ENCODE results near the gene TMPRSS4. TPM values are rescaled to one million over a fixed set of nuclear protein-coding genes. Genes with fewer than 3 reads are reported as not detected.

The TMPRSS4 gene
- total RNA-seq, 1 experiment from 2014 or later: 1.5 TPM

DNA sequence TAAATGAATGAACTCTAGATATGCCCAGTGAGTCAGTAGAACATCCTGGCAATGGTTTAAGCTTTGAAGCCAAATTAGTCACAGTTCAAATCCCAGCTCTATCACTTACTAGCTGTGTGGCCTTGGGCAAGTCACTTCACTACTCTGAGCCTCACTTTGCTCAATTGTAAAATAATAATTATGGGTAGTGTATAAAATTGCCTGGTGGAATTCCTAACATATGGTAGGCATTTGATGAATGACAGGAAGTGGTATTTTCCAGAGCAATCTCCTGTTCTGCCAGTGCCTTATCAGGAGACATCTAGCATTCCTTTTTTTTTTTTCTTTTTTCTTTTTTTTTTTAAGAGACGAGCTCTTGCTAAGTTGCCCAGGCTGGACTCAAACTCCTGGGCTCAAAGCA is 62.7 kb downstream of the TMPRSS4 start:
- ChIA-PET RAD21 (ENCODE audit: low non-redundant PET in 1 of 2, low total read pairs in 2 of 2, uncharacterized antibody in 2 of 2, unreplicated experiment in 2 of 2) (no interaction called here), POLR2A (interaction anchor here (1.0 kb wide), 1 partner anchor 13 kb away, joined by 3 read pairs; no protein-coding TSS in a partner anchor), CTCF (no interaction called here)
- H3K4me1 ChIP-seq (ENCODE audit: control insufficient read depth in 1 of 2, insufficient read depth in 2 of 2, low read length in 2 of 2): 0 out of 4 replicates have a peak, but pooled peaks cover 0 to 5% of the 10 kb centered on the region in 2 experiments
- no peaks in the 10 kb centered on the region for H3K9me2 ChIP-seq (ENCODE audit: insufficient read depth)
- intact Hi-C loops (cut with micrococcal nuclease): no loop called here
- no peak overlapping the region for H3K9ac ChIP-seq (ENCODE audit: low read length)
- no peaks in the 10 kb centered on the region for H3K9me3 ChIP-seq (ENCODE audit: control insufficient read depth in 1 of 2, insufficient read depth in 1 of 2, low read depth in 1 of 2, low read length in 2 of 2)
- no peaks in the 10 kb centered on the region for H3K79me2 ChIP-seq (ENCODE audit: insufficient read depth, low read length)
- DNase-seq (ENCODE audit: low read depth, low spot score) (no peak), ATAC-seq (no peak)
- TF ChIP-seq POLR2A (IDR thresholded peaks at IDR 0.05; ENCODE audit: borderline replicate concordance, extremely low read depth, insufficient read depth, insufficient read length) (no peak), POLR2AphosphoS5 (IDR thresholded peaks at IDR 0.05; ENCODE audit: low read depth, low read length) (no peak), TCF7L2 (IDR thresholded peaks at IDR 0.05; ENCODE audit: borderline replicate concordance, extremely low read depth, insufficient read depth, insufficient read length) (no peak), ZFX (IDR thresholded peaks at IDR 0.05) (no peak), ZNF274 (IDR thresholded peaks at IDR 0.05; ENCODE audit: low read depth, low read length) (no peak), CBX3 (IDR thresholded peaks at IDR 0.05; ENCODE audit: low read depth) (no peak), FOSL1 (IDR thresholded peaks at IDR 0.05; ENCODE audit: low read depth) (no peak), JUND (IDR thresholded peaks at IDR 0.05) (no peak), EZH2phosphoT487 (IDR thresholded peaks at IDR 0.05; ENCODE audit: borderline replicate concordance) (no peak), SIN3A (IDR thresholded peaks at IDR 0.05; ENCODE audit: low read depth) (no peak), SP1 (IDR thresholded peaks at IDR 0.05; ENCODE audit: low read depth) (no peak), CEBPB (IDR thresholded peaks at IDR 0.05; ENCODE audit: low read depth) (no peak)
- TF ChIP-seq, protein P1, sequence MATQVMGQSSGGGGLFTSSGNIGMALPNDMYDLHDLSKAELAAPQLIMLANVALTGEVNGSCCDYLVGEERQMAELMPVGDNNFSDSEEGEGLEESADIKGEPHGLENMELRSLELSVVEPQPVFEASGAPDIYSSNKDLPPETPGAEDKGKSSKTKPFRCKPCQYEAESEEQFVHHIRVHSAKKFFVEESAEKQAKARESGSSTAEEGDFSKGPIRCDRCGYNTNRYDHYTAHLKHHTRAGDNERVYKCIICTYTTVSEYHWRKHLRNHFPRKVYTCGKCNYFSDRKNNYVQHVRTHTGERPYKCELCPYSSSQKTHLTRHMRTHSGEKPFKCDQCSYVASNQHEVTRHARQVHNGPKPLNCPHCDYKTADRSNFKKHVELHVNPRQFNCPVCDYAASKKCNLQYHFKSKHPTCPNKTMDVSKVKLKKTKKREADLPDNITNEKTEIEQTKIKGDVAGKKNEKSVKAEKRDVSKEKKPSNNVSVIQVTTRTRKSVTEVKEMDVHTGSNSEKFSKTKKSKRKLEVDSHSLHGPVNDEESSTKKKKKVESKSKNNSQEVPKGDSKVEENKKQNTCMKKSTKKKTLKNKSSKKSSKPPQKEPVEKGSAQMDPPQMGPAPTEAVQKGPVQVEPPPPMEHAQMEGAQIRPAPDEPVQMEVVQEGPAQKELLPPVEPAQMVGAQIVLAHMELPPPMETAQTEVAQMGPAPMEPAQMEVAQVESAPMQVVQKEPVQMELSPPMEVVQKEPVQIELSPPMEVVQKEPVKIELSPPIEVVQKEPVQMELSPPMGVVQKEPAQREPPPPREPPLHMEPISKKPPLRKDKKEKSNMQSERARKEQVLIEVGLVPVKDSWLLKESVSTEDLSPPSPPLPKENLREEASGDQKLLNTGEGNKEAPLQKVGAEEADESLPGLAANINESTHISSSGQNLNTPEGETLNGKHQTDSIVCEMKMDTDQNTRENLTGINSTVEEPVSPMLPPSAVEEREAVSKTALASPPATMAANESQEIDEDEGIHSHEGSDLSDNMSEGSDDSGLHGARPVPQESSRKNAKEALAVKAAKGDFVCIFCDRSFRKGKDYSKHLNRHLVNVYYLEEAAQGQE (IDR thresholded peaks at IDR 0.05; ENCODE audit: low read depth): no peak
- TF ChIP-seq, protein P2, sequence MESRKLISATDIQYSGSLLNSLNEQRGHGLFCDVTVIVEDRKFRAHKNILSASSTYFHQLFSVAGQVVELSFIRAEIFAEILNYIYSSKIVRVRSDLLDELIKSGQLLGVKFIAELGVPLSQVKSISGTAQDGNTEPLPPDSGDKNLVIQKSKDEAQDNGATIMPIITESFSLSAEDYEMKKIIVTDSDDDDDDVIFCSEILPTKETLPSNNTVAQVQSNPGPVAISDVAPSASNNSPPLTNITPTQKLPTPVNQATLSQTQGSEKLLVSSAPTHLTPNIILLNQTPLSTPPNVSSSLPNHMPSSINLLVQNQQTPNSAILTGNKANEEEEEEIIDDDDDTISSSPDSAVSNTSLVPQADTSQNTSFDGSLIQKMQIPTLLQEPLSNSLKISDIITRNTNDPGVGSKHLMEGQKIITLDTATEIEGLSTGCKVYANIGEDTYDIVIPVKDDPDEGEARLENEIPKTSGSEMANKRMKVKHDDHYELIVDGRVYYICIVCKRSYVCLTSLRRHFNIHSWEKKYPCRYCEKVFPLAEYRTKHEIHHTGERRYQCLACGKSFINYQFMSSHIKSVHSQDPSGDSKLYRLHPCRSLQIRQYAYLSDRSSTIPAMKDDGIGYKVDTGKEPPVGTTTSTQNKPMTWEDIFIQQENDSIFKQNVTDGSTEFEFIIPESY (IDR thresholded peaks at IDR 0.05; ENCODE audit: extremely low read depth, insufficient replicate concordance, low read length): no peak
- TF ChIP-seq, protein P3, sequence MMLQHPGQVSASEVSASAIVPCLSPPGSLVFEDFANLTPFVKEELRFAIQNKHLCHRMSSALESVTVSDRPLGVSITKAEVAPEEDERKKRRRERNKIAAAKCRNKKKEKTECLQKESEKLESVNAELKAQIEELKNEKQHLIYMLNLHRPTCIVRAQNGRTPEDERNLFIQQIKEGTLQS (IDR thresholded peaks at IDR 0.05): no peak
- H3K4me3 ChIP-seq (replicated peaks in 1 of 2; ENCODE audit: low read depth in 1 of 2, low read length in 2 of 2): no peak overlapping the region
- no peak overlapping the region for H2AFZ ChIP-seq (ENCODE audit: low read depth, low read length, poor library complexity, severe bottlenecking)
- BruUV-seq (replicated peaks): no TSS peak
- H4K20me1 ChIP-seq (ENCODE audit: insufficient read depth): no peaks in the 10 kb centered on the region
- no peak overlapping the region for H3K27ac ChIP-seq (ENCODE audit: low read depth, low read length)
- H3K36me3 ChIP-seq (ENCODE audit: control insufficient read depth in 1 of 2, insufficient read depth in 2 of 2, low read length in 2 of 2): no peaks in the 10 kb centered on the region
- H3K4me2 ChIP-seq (ENCODE audit: low read length): no peak overlapping the region
- H3K27me3 ChIP-seq (ENCODE audit: insufficient read depth, low read length): no peaks in the 10 kb centered on the region

Measured in HCT116 (cell line).